ENCODE data around the gene NMNAT2. TPM values are rescaled to one million over a fixed set of nuclear protein-coding genes. Genes with fewer than 3 reads are reported as not detected.

NMNAT2 gene
- polyA plus RNA-seq, 3 donors, result 0.22 to 0.43 TPM; not detected in 1

GRCh38 chr1:183235503-183235902, 182.7 kb downstream of the NMNAT2 start:
- Histone ChIP-seq H3K4me3 (replicated peaks in 1 of 3; ENCODE audit: low read depth in 2 of 3, low read length in 3 of 3) (no peak overlapping the region), H3K4me1 (ENCODE audit: control insufficient read depth in 1 of 2, insufficient read depth in 2 of 2, low read length in 2 of 2) (no peaks in the 10 kb centered on the region), H3K9ac (ENCODE audit: insufficient read depth, low read length, poor library complexity, severe bottlenecking) (no peak overlapping the region), H4K20me1 (ENCODE audit: insufficient read depth, low read length) (no peaks in the 10 kb centered on the region), H3K79me2 (ENCODE audit: insufficient read depth, low read length) (no peaks in the 10 kb centered on the region), H3K36me3 (replicated peaks in 1 of 2; ENCODE audit: control insufficient read depth in 1 of 2, insufficient read depth in 2 of 2, low read length in 2 of 2) (no peaks in the 10 kb centered on the region), H3K27me3 (ENCODE audit: control insufficient read depth in 2 of 2, insufficient read depth in 2 of 2, low read length in 2 of 2) (no peaks in the 10 kb centered on the region), H3K27ac (ENCODE audit: low read depth in 1 of 2, low read length in 2 of 2) (no peak overlapping the region), H3K9me3 (replicated peaks in 1 of 2; ENCODE audit: control insufficient read depth in 1 of 2, insufficient read depth in 1 of 2, low read length in 2 of 2) (no peaks in the 10 kb centered on the region), H2AFZ (ENCODE audit: insufficient read depth, low read depth, low read length, poor library complexity, severe bottlenecking) (no peak overlapping the region), H3K4me2 (replicated peaks; ENCODE audit: extremely low read depth, low read length, poor library complexity, severe bottlenecking) (no peak overlapping the region)
- peaks cover 9% of the 10 kb centered on the region for H3K4me1 Mint-ChIP-seq
- DNase-seq, result no peak
- 92% methylated on average over 8 of the region's 14 CpGs for WGBS (ENCODE audit: insufficient coverage)
- intact Hi-C loops (cut with micrococcal nuclease), result loop anchor here in 1 of 2 donors (10.0 kb wide), 1 partner anchor 271 kb away; no protein-coding TSS in a partner anchor
- TF ChIP-seq CTCF (IDR thresholded peaks at IDR 0.05), result no peak
- no peaks in the 10 kb centered on the region for H3K36me3 Mint-ChIP-seq
- H3K27ac Mint-ChIP-seq, result no peak overlapping the region
- H3K9me3 Mint-ChIP-seq, result peaks cover 0 to 3% (median 0%) of the 10 kb centered on the region in 7 donors
- H3K4me3 Mint-ChIP-seq, result peak overlapping the region in 1 of 2 donors; percentile 64
- H3K27me3 Mint-ChIP-seq (ENCODE audit: low read depth in 3 of 3), result peaks cover 4 to 11% (median 9%) of the 10 kb centered on the region in 3 donors

- Mint-ChIP-seq H3K4me1 (peaks cover 9% of the 10 kb centered on the region), H3K27me3 (ENCODE audit: low read depth in 3 of 3) (peaks cover 4 to 8% (median 8%) of the 10 kb centered on the region in 3 donors), H3K36me3 (no peaks in the 10 kb centered on the region), H3K9me3 (peaks cover 0 to 3% (median 0%) of the 10 kb centered on the region in 7 donors), H3K4me3 (peak overlapping the region in 1 of 2 donors; percentile 64), H3K27ac (peak overlapping the region in 1 of 7 donors; percentile 60)
- TF ChIP-seq CTCF (IDR thresholded peaks at IDR 0.05), result peak; percentile 58
- Histone ChIP-seq H2AFZ (ENCODE audit: insufficient read depth, low read depth, low read length, poor library complexity, severe bottlenecking) (no peak overlapping the region), H3K27me3 (ENCODE audit: control insufficient read depth in 2 of 2, insufficient read depth in 2 of 2, low read length in 2 of 2) (no peaks in the 10 kb centered on the region), H3K4me1 (ENCODE audit: control insufficient read depth in 1 of 2, insufficient read depth in 2 of 2, low read length in 2 of 2) (no peaks in the 10 kb centered on the region), H4K20me1 (ENCODE audit: insufficient read depth, low read length) (no peaks in the 10 kb centered on the region), H3K36me3 (replicated peaks in 1 of 2; ENCODE audit: control insufficient read depth in 1 of 2, insufficient read depth in 2 of 2, low read length in 2 of 2) (no peaks in the 10 kb centered on the region), H3K9ac (ENCODE audit: insufficient read depth, low read length, poor library complexity, severe bottlenecking) (no peak overlapping the region), H3K4me2 (replicated peaks; ENCODE audit: extremely low read depth, low read length, poor library complexity, severe bottlenecking) (peak overlapping the region; percentile 10), H3K4me3 (replicated peaks in 1 of 3; ENCODE audit: low read depth in 2 of 3, low read length in 3 of 3) (no peak overlapping the region), H3K9me3 (replicated peaks in 1 of 2; ENCODE audit: control insufficient read depth in 1 of 2, insufficient read depth in 1 of 2, low read length in 2 of 2) (no peaks in the 10 kb centered on the region), H3K27ac (ENCODE audit: low read depth in 1 of 2, low read length in 2 of 2) (no peak overlapping the region), H3K79me2 (ENCODE audit: insufficient read depth, low read length) (no peaks in the 10 kb centered on the region)
- 45% methylated on average over 8 of the region's 15 CpGs for WGBS (ENCODE audit: insufficient coverage)
- intact Hi-C loops (cut with micrococcal nuclease), result loop anchor here in 1 of 2 donors (10.0 kb wide), 1 partner anchor 270 kb away; no protein-coding TSS in a partner anchor
- peak in 1 of 3 donors; percentile 10 for DNase-seq
Observed at GRCh38 chr1:183234660-183235476, 183.3 kb downstream of the NMNAT2 start.

All from CD14-positive monocyte (primary cell).